Omental fat pad (tissue), 4 donors: ENCODE results near the gene ONECUT1. TPM values are rescaled to one million over a fixed set of nuclear protein-coding genes. Genes with fewer than 3 reads are reported as not detected.

Experiments used
- ATAC-seq: fragments of 150-250 bp; one replicate; pipeline ENCODE4 v1.9.1; 2016; ENCODE audit warnings: mild to moderate bottlenecking, moderate library complexity; ENCODE audit not compliant: low FRiP score
- DNase-seq: peaks from one replicate; pipeline ENCODE4 v3.0.0-alpha.2; 2019; ENCODE audit warnings: low spot score
- CTCF ChIP-seq, 3 donors: fragments of 450-650 bp; IDR thresholded peaks; one replicate each; pipeline ENCODE4 v1.5.1; 2016 to 2017; ENCODE audit warnings: antibody characterized with exemption in 3 of 3, mild to moderate bottlenecking in 3 of 3, moderate library complexity in 2 of 3
- total RNA-seq, 4 donors: library from RNA; depleted of rRNA; stranded (reverse); fragments of >200 nt; gene quantifications; one replicate each; pipeline ENCODE4 v1.1.0, GENCODE V29; 2016

Gene ONECUT1
- total RNA-seq, 4 donors from 2014 or later, result 0.38 TPM; not detected in 3

- DNase-seq (no peak), ATAC-seq (no peak)
- no peak for TF ChIP-seq CTCF (IDR thresholded peaks at IDR 0.05)
These were observed 11.6 kb upstream of the ONECUT1 start for GRCh38 chr15:52801748-52802085.

GRCh38 chr15:52800828-52801747 is 11.0 kb upstream of the ONECUT1 start:
- DNase-seq (no peak), ATAC-seq (no peak)
- TF ChIP-seq CTCF (IDR thresholded peaks at IDR 0.05), result no peak

GRCh38 chr15:52799145-52799811 is 9.1 kb upstream of the ONECUT1 start:
- ATAC-seq, result no peak
- no peak for DNase-seq
- TF ChIP-seq CTCF (IDR thresholded peaks at IDR 0.05), result no peak

- no peak for TF ChIP-seq CTCF (IDR thresholded peaks at IDR 0.05)
- no peak for ATAC-seq
These were observed 8.5 kb upstream of the ONECUT1 start for GRCh38 chr15:52798529-52799101.

GRCh38 chr15:52797625-52798501 is 7.7 kb upstream of the ONECUT1 start:
- no peak for DNase-seq
- no peak for TF ChIP-seq CTCF (IDR thresholded peaks at IDR 0.05)
- no peak for ATAC-seq

More at GRCh38 chr15:52798529-52799101, 8.5 kb upstream of the ONECUT1 start:
- no peak for DNase-seq

- DNase-seq (no peak), ATAC-seq (no peak)
- no peak for TF ChIP-seq CTCF (IDR thresholded peaks at IDR 0.05)
These were observed 6.8 kb upstream of the ONECUT1 start for GRCh38 chr15:52796753-52797520.
